Fibroblast of pulmonary artery (primary cell): ENCODE measurements around the gene ADGRG2.

Experiments used
- DNase-seq: peaks from one replicate; pipeline ENCODE4 v3.0.0-alpha.2; 2010; ENCODE audit warnings: low read depth
- H3K4me3 ChIP-seq: replicated peaks from 2 replicates; pipeline ENCODE4 v1.5.1; 2011; ENCODE audit warnings: low read depth, mild to moderate bottlenecking, control low read depth, low read length, moderate library complexity
- TF ChIP-seq, protein P1 (sequence below): IDR thresholded peaks from 2 replicates; pipeline ENCODE4 v1.5.1; 2011; ENCODE audit warnings: mild to moderate bottlenecking, control low read depth, low read length, inconsistent platforms; ENCODE audit errors: missing control alignments

ADGRG2 gene

DNA sequence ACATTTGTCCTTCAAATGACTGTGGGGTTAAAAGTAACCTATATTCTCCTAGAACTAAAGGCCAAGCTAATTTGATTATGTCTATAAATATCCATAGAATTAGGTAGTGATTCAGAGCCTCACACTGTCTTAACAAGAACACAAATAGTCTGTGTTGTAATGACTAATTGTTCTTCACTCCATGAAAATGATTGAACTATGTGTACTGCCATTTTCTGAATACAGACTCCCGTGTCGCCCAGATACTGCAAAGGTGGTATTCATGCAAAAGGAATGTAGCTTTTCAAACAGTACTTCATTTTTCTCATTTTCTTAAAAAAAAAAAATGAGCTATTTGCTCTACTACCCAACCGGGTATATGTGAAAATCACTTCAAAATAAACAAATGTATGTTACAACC is 127.0 kb downstream of the ADGRG2 start:
- TF ChIP-seq, protein P1, sequence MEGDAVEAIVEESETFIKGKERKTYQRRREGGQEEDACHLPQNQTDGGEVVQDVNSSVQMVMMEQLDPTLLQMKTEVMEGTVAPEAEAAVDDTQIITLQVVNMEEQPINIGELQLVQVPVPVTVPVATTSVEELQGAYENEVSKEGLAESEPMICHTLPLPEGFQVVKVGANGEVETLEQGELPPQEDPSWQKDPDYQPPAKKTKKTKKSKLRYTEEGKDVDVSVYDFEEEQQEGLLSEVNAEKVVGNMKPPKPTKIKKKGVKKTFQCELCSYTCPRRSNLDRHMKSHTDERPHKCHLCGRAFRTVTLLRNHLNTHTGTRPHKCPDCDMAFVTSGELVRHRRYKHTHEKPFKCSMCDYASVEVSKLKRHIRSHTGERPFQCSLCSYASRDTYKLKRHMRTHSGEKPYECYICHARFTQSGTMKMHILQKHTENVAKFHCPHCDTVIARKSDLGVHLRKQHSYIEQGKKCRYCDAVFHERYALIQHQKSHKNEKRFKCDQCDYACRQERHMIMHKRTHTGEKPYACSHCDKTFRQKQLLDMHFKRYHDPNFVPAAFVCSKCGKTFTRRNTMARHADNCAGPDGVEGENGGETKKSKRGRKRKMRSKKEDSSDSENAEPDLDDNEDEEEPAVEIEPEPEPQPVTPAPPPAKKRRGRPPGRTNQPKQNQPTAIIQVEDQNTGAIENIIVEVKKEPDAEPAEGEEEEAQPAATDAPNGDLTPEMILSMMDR, result no peak
- peak; percentile 50 for DNase-seq
- no peak overlapping the region for H3K4me3 ChIP-seq

DNA sequence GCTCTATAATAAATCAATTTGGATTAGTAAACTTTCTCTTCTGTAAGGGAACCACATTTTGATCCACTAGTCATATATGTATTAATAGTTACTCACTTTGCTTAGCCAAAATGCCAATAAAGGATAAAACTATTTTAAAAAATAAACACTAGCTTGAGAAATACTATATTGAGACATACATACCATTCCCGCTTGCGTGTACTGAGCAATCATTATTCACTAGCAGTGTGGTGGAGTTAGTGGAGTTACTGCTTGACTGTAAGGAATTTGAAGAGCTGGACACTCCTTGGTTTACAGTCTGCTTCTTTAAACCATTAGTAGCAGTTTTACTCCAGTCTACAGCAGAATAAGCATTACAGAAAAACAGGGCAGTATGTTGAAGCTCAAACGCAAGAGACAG is 127.6 kb downstream of the ADGRG2 start:
- peak; percentile 66 for DNase-seq
- TF ChIP-seq, protein P1, result no peak
- H3K4me3 ChIP-seq, result no peak overlapping the region

DNA sequence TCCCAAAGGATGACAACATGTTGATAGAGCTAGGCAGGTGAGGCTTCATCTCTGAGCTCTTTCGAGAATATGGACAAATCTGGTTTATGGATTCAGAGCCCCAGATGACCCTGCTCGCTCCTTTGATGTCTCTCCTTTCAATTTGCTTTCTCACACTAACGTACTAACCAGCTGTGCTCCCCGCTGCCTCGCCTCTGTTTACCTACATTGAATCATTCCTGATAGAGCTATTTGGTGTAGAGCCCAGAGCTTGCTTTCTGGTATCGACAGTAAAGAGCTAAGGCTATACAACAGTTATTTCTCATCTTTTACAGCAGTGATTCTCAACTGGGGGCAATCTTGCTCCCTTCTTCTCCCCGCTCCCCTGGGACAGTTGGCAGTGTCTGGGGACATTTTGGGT is 129.4 kb downstream of the ADGRG2 start:
- TF ChIP-seq, protein P1, result no peak
- no peak overlapping the region for H3K4me3 ChIP-seq
- no peak for DNase-seq

DNA sequence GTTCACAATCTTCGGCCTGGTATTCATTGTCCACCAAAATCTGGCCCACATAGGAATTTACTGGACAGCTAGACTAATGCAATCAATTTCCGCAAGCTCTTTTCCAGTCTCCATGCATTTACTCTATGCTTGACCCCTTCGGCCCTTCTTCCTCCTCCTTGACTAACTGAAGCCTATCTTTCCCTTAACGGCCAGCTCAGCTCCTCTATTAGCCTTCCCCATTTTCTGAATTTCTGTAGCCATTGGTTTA is 137.2 kb downstream of the ADGRG2 start:
- H3K4me3 ChIP-seq, result peak overlapping the region; percentile 69
- TF ChIP-seq, protein P1, result no peak
- DNase-seq, result no peak

DNA sequence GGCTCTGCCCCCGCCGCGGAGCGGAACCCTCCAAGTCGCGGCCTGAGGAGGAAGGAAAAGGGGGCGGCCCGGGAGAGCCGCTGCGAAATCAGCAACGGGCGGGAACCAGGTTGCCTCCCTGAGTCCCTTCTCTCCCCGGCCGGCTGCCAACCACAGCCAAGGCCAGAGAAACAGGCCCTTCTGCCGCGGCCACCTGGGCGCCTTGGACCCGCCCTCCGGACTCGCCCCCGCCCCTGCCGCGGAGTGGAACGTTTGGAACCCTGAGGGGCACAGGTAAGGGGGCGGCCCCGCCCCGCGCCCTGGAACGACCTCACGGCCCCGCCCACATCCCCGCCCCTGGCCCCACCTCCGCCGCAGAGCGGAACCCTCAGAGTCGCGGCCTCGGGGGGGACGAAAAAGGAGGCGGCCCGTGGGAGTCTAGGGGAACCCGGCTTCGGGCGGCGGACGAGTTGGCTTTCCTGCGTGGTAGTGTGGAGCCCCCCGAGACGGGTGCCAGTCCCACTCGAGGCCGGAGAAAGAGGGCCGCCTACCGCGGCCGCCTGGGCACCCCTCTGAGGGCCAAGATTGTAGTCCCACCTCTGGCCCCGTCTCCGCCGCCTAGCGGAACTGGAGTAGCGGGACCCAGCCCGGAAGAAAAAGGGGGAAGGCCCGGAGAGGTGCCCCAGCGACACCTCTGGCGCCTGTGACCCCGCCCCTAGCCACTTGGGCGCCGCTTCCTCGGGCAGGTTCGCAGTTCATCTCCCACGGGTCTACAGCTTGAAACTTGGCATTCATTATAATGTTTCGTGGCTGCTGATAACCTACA is 137.7 kb downstream of the ADGRG2 start:
- peak overlapping the region; percentile 69 for H3K4me3 ChIP-seq
- TF ChIP-seq, protein P1, result peak; percentile 36
- peak; percentile 72 for DNase-seq

DNA sequence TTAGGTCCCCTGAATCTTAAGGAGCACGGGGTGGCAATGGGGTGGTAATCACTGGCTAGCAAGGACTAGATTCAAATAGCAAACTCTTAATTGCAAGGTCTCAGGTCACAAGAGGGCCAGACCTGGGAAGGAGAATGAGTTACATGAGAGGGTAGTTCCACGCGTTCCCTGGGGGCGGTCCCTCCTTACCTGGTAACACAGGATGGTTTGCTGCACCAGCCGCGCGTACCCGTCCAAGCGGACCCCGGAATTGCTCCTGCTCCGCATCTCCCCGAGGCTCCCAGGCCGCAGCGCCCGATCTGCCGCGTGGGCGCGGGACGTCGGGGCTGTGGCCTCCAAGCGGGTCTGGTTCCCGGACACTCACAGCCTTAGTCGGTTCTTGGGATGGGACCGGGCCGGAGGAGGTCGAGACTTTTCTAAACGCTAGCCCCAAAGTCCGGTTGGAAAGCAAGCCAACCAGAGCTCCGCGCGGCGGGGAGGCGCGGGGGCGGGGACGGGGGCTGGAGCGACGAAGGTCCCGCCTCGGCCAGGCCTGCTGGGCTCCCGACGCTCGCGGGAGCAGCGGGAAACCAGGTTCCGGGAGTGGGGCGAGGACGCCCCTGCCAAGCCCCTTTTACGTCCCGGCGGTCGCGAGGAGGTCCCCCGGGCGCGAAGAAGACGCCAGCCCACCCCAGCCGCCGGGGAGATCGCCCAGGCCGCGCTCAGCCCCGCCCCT is 138.4 kb downstream of the ADGRG2 start, which contains the start of gene PHKA2:
TSS of gene PHKA2 (minus strand) at position 449 of the 715 bp plus-strand sequence. CDS start at position 267, 182 bp downstream.
- H3K4me3 ChIP-seq, result peak within 1 kb of the TSS; percentile 69
- TF ChIP-seq, protein P1, result no peak
- DNase-seq, result peak; percentile 53
